Neural cell (in vitro differentiated cells): ENCODE data around the gene ASPDH.

ENCODE experiments used
- EZH2 ChIP-seq: fragments of 200-600, 300-800 bp; shearing (Covaris generic), sonication (generic); IDR thresholded peaks from 2 replicates; pipeline ENCODE4 v1.6.1; 2014; ENCODE audit warnings: antibody characterized with exemption, low read length, borderline replicate concordance, mild to moderate bottlenecking; ENCODE audit not compliant: insufficient read depth, poor library complexity, severe bottlenecking
- RAD21 ChIP-seq: fragments of 450-650 bp; conservative IDR thresholded peaks from 2 replicates; pipeline ENCODE4 v1.6.1; 2014; ENCODE audit warnings: antibody characterized with exemption, mild to moderate bottlenecking, moderate library complexity
- TF ChIP-seq, protein P1 (sequence below): fragments of 450-650 bp; IDR thresholded peaks from 2 replicates; pipeline ENCODE4 v1.5.1; 2014; ENCODE audit warnings: antibody characterized with exemption, mild to moderate bottlenecking, moderate library complexity; ENCODE audit not compliant: poor library complexity, severe bottlenecking

DNA sequence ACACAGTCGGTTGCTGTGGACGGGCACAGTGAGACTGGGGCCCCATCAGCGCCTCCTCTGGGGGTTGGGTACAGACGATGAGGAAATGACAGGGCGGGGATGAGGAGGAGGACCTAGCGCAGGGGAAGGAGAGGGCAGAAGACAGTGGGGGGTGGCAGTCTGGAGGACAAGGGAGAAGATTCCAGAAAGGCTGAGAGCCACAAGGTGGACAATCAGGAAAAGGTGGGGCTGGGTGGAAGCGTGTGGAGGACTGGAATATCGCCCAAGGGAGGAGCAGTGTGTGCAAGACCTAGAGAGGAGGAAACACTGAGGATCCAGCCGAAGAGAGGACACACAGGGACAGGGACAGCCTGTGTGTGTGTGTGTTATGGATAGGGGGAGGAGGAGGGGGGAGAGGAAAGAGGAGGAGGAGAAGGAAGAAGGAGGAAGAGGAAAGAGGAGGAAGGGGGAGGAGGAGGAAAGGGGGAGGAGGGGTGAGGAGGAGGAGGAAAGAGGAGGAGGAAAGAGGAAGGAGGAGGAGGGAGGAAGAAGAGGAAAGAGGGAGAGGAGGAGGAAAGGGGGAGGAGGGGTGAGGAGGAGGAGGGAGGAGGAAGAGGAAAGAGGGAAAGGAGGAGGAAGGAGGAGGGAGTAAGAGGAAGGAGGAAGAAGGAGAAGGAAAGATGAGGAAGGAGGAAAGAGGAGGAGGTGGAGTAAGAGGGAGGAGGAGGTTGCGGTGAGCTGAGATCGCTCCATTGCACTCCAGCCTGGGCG lies 21.2 kb downstream of the ASPDH start:
- TF ChIP-seq RAD21 (no peak), EZH2 (no peak)
- TF ChIP-seq, protein P1, sequence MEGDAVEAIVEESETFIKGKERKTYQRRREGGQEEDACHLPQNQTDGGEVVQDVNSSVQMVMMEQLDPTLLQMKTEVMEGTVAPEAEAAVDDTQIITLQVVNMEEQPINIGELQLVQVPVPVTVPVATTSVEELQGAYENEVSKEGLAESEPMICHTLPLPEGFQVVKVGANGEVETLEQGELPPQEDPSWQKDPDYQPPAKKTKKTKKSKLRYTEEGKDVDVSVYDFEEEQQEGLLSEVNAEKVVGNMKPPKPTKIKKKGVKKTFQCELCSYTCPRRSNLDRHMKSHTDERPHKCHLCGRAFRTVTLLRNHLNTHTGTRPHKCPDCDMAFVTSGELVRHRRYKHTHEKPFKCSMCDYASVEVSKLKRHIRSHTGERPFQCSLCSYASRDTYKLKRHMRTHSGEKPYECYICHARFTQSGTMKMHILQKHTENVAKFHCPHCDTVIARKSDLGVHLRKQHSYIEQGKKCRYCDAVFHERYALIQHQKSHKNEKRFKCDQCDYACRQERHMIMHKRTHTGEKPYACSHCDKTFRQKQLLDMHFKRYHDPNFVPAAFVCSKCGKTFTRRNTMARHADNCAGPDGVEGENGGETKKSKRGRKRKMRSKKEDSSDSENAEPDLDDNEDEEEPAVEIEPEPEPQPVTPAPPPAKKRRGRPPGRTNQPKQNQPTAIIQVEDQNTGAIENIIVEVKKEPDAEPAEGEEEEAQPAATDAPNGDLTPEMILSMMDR = no peak
